Neural cell (in vitro differentiated cells): ENCODE measurements around the gene BTBD9.

ENCODE experiments used
- EZH2 ChIP-seq: fragments of 200-600, 300-800 bp; shearing (Covaris generic), sonication (generic); IDR thresholded peaks from 2 replicates; pipeline ENCODE4 v1.6.1; 2014; ENCODE audit warnings: antibody characterized with exemption, low read length, borderline replicate concordance, mild to moderate bottlenecking; ENCODE audit not compliant: insufficient read depth, poor library complexity, severe bottlenecking
- POLR2AphosphoS5 ChIP-seq: IDR thresholded peaks from 2 replicates; pipeline ENCODE4 v1.6.1; 2012
- TF ChIP-seq, protein P1 (sequence below): fragments of 450-650 bp; IDR thresholded peaks from 2 replicates; pipeline ENCODE4 v1.5.1; 2014; ENCODE audit warnings: antibody characterized with exemption, mild to moderate bottlenecking, moderate library complexity; ENCODE audit not compliant: poor library complexity, severe bottlenecking

- TF ChIP-seq, protein P1, sequence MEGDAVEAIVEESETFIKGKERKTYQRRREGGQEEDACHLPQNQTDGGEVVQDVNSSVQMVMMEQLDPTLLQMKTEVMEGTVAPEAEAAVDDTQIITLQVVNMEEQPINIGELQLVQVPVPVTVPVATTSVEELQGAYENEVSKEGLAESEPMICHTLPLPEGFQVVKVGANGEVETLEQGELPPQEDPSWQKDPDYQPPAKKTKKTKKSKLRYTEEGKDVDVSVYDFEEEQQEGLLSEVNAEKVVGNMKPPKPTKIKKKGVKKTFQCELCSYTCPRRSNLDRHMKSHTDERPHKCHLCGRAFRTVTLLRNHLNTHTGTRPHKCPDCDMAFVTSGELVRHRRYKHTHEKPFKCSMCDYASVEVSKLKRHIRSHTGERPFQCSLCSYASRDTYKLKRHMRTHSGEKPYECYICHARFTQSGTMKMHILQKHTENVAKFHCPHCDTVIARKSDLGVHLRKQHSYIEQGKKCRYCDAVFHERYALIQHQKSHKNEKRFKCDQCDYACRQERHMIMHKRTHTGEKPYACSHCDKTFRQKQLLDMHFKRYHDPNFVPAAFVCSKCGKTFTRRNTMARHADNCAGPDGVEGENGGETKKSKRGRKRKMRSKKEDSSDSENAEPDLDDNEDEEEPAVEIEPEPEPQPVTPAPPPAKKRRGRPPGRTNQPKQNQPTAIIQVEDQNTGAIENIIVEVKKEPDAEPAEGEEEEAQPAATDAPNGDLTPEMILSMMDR: no peak
- TF ChIP-seq POLR2AphosphoS5 (no peak), EZH2 (no peak)
Observed at GRCh38 chr6:38212579-38212978, 427.1 kb downstream of the BTBD9 start.
